Neuron (in vitro differentiated cells): ENCODE data around the gene NID1.

Source experiments
- H2AFZ ChIP-seq: one replicate; pipeline ENCODE4 v1.6.1; 2013; ENCODE audit warnings: low read depth, mild to moderate bottlenecking, inconsistent platforms, low read length, moderate library complexity
- H3K27me3 ChIP-seq: one replicate; pipeline ENCODE4 v1.6.1; 2013; ENCODE audit warnings: low read length; ENCODE audit not compliant: insufficient read depth
- H3K36me3 ChIP-seq: one replicate; pipeline ENCODE4 v1.6.1; 2013; ENCODE audit warnings: low read length; ENCODE audit not compliant: insufficient read depth
- H3K4me1 ChIP-seq: one replicate; pipeline ENCODE4 v1.6.1; 2013; ENCODE audit warnings: low read length; ENCODE audit not compliant: insufficient read depth
- H3K4me3 ChIP-seq: 2 replicates; pipeline ENCODE4 v1.5.1; 2013; ENCODE audit warnings: mild to moderate bottlenecking, low read length, moderate library complexity
- H3K9me3 ChIP-seq: one replicate; pipeline ENCODE4 v1.6.1; 2013; ENCODE audit warnings: low read length

NID1 gene

GRCh38 chr1:235945775-235946570 is 118.9 kb downstream of the NID1 start:
- H3K27me3 ChIP-seq = no peaks in the 10 kb centered on the region
- H3K4me3 ChIP-seq = no peak overlapping the region
- H3K4me1 ChIP-seq = peaks cover 10% of the 10 kb centered on the region
- no peaks in the 10 kb centered on the region for H3K9me3 ChIP-seq
- no peak overlapping the region for H2AFZ ChIP-seq
- H3K36me3 ChIP-seq = no peaks in the 10 kb centered on the region

DNA sequence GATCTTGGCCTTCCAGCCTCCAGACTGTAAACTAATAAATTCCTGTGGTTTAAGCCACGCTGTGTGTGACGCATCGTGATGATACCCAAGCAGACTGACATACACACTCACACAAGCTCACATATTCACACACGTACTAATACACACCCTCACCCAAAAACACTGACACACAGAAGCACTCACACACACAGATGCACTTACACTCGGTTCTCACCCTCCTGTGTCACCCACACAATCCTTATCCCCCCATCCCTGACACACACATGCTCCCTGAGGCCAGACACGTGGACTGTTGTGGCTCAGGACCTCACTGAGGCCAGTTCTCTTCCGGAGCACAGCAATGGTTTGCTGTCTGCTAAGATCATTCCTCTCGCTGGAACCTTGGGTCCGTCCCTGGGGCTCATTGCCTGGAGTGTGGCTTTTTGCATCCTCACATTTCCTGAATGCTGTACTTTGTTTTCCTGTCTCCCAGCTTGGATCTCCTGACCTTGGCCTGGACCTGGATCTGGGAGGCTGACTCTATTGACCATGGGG is 121.2 kb downstream of the NID1 start:
- H3K9me3 ChIP-seq = no peaks in the 10 kb centered on the region
- no peaks in the 10 kb centered on the region for H3K27me3 ChIP-seq
- no peak overlapping the region for H2AFZ ChIP-seq
- no peaks in the 10 kb centered on the region for H3K36me3 ChIP-seq
- H3K4me3 ChIP-seq = no peak overlapping the region
- peaks cover 3% of the 10 kb centered on the region for H3K4me1 ChIP-seq

GRCh38 chr1:235942979-235943575 is 121.8 kb downstream of the NID1 start:
- H3K27me3 ChIP-seq = no peaks in the 10 kb centered on the region
- H2AFZ ChIP-seq = no peak overlapping the region
- H3K4me3 ChIP-seq = no peak overlapping the region
- no peaks in the 10 kb centered on the region for H3K36me3 ChIP-seq
- H3K9me3 ChIP-seq = no peaks in the 10 kb centered on the region
- H3K4me1 ChIP-seq = peaks cover 3% of the 10 kb centered on the region

DNA sequence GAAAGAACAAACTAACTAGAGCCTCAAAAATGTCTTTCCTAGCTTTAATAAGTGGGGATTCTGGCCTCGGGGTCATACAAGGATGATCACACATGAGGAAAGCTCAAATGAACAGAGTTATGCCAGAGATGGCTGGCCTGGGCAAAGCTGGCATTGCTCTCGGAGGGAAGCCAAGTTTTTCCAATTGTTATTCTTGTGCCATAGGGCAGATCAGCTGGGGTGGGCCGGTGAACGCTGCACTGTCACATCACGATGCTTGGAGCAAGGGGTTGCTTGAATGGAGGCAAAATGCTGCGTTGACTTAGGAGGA is 122.3 kb downstream of the NID1 start:
- Histone ChIP-seq H3K4me3 (no peak overlapping the region), H3K4me1 (peaks cover 3% of the 10 kb centered on the region), H3K36me3 (no peaks in the 10 kb centered on the region), H3K9me3 (no peaks in the 10 kb centered on the region), H2AFZ (no peak overlapping the region), H3K27me3 (no peaks in the 10 kb centered on the region)

DNA sequence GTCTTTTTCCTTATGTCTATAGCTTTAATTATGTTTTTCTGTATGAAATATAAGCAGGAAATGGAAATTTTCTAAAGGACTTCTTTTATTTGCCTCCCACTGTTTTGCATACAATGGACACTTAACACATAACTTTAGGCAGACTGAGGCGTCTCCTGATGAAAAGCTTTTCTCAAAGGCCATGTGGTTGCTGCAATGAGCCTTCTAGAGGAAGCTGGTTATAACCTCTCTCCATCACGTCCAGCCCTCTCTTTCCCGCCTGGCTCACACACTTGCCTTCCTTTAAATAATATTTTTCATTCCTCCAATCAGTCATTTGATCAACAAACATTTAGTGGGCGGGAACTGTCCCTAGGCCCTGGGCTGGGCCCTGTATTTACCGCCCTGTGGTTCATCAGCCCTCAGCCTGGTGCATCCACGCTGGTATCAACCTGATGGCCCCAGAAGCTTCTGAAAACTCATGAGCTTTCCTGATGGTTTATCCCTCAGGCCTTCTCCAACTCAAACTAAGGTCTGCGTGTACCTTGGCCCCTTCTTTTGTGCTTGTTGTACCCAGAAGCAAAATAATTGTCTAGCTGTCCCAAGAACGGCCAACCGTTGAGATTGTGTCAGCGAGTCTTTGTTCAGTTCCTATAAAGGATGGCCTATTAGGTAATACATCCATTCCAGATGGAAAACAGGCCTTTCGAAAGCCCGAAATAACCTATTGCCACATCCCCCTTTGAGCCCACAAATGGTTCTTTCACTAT is 122.8 kb downstream of the NID1 start:
- H3K9me3 ChIP-seq = no peaks in the 10 kb centered on the region
- H3K4me1 ChIP-seq = peaks cover 3% of the 10 kb centered on the region
- H3K4me3 ChIP-seq = no peak overlapping the region
- H3K27me3 ChIP-seq = no peaks in the 10 kb centered on the region
- H2AFZ ChIP-seq = no peak overlapping the region
- H3K36me3 ChIP-seq = no peaks in the 10 kb centered on the region

GRCh38 chr1:235940285-235940684 is 124.6 kb downstream of the NID1 start:
- H3K9me3 ChIP-seq = no peaks in the 10 kb centered on the region
- H3K36me3 ChIP-seq = no peaks in the 10 kb centered on the region
- no peak overlapping the region for H2AFZ ChIP-seq
- H3K4me3 ChIP-seq = no peak overlapping the region
- peaks cover 10% of the 10 kb centered on the region for H3K4me1 ChIP-seq
- H3K27me3 ChIP-seq = no peaks in the 10 kb centered on the region

GRCh38 chr1:235939480-235939775 is 125.5 kb downstream of the NID1 start:
- no peaks in the 10 kb centered on the region for H3K27me3 ChIP-seq
- H3K4me3 ChIP-seq = no peak overlapping the region
- H2AFZ ChIP-seq = no peak overlapping the region
- no peaks in the 10 kb centered on the region for H3K36me3 ChIP-seq
- no peaks in the 10 kb centered on the region for H3K9me3 ChIP-seq
- peaks cover 10% of the 10 kb centered on the region for H3K4me1 ChIP-seq

GRCh38 chr1:235938709-235939479 is 126.0 kb downstream of the NID1 start:
- Histone ChIP-seq H3K36me3 (no peaks in the 10 kb centered on the region), H3K4me1 (peaks cover 10% of the 10 kb centered on the region), H3K9me3 (no peaks in the 10 kb centered on the region), H3K4me3 (no peak overlapping the region), H3K27me3 (no peaks in the 10 kb centered on the region), H2AFZ (no peak overlapping the region)

DNA sequence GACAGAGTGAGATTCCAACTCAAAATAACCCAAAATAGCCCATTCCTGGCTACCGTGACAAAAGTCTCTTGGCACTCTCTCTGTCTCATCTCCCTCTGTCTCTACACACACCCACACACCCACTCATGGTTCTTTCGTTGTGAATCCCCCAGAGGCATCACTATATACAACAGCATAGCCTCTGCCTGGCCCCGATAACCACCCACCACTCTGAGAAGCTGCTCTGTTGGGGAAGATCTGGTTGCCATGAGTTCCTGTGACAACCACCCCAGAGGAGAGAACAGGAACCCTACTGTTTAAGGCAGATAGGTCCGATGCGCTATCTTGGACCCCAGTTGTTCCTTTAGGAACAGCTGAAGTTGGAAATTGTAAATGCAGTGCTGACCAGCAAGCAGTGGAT is 127.8 kb downstream of the NID1 start:
- H3K4me1 ChIP-seq = peaks cover 10% of the 10 kb centered on the region
- H3K27me3 ChIP-seq = peaks cover 2% of the 10 kb centered on the region
- no peaks in the 10 kb centered on the region for H3K9me3 ChIP-seq
- H3K36me3 ChIP-seq = no peaks in the 10 kb centered on the region
- H2AFZ ChIP-seq = no peak overlapping the region
- H3K4me3 ChIP-seq = no peak overlapping the region

GRCh38 chr1:235935235-235936225 is 129.4 kb downstream of the NID1 start:
- Histone ChIP-seq H3K27me3 (peaks cover 2% of the 10 kb centered on the region), H3K4me1 (peaks cover 10% of the 10 kb centered on the region), H3K9me3 (no peaks in the 10 kb centered on the region), H3K36me3 (no peaks in the 10 kb centered on the region), H3K4me3 (no peak overlapping the region), H2AFZ (no peak overlapping the region)

DNA sequence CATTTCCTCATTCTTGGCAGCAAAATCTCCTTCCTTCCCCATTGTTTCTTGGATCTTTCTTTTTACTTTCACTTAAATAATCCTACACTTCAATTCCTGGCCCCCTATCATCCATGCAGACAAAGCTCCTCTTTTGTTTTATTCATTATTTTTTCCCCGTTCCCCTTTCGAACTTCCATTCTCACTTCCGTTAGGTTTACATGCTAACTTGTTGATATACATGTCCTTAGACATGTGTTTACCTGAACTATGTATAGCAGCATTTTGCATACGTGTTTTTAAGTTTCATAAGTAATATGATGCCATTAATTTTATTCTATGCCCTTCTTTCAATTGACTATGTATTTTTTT is 131.1 kb downstream of the NID1 start:
- no peaks in the 10 kb centered on the region for H3K9me3 ChIP-seq
- H3K27me3 ChIP-seq = peaks cover 2% of the 10 kb centered on the region
- H3K36me3 ChIP-seq = no peaks in the 10 kb centered on the region
- no peak overlapping the region for H3K4me3 ChIP-seq
- peaks cover 10% of the 10 kb centered on the region for H3K4me1 ChIP-seq
- no peak overlapping the region for H2AFZ ChIP-seq
